Vagina (tissue), 2 donors: ENCODE measurements around the gene AQP6.

Source experiments
- CTCF ChIP-seq, 3 experiments: fragments of 450-650 bp in 2 of 3; fragments of 200-600 bp in 1 of 3; sonication (generic) in 1 of 3; IDR thresholded peaks; one replicate each; pipeline ENCODE4 v1.5.1; 2017 to 2019; ENCODE audit warnings: antibody characterized with exemption in 3 of 3, mild to moderate bottlenecking in 2 of 3, moderate library complexity in 2 of 3
- POLR2AphosphoS5 ChIP-seq, 2 donors: sonication (generic); formaldehyde crosslinking; IDR thresholded peaks; one replicate each; pipeline ENCODE4 v1.9.0; 2017; ENCODE audit warnings: antibody characterized with exemption in 2 of 2, mild to moderate bottlenecking in 2 of 2, low read depth in 1 of 2; ENCODE audit not compliant: insufficient read depth in 1 of 2

DNA sequence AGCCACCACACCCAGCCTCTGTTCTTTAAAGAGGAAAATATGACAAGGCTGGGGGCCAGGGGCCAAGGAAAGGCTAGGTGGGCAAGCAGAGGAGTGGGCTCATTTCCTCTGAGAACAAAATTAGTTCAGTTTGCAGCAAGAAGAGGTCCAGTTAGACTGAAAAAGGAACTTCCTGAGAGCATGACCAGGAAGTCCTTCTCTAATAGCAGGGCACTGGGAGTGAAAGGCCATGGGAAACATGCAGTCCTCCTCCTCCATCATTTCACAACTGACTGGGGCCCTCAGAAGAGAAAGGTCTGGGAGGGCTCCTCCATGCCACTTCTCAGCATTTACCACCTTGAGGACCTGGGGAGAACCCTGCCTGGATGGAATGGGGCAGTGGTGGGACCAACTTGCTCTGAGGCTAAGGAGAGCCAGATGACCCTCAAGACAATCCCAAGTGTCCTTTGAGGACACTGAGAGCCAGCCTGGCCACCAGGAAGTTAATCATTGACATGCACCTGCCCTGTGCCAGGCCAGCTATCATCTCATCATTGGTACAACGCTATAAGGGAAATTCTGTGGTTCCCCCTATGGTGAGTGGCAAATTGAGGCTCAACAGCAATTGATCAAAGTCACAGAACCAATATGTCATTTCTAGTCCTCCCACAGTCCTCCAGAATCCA, 20.2 kb upstream of the AQP6 start:
- TF ChIP-seq CTCF (IDR thresholded peaks at IDR 0.05): no peak
- no peak for TF ChIP-seq POLR2AphosphoS5 (IDR thresholded peaks at IDR 0.05; ENCODE audit: insufficient read depth in 1 of 2, low read depth in 1 of 2)
